ENCODE data around the gene FZD10.

- TF ChIP-seq POLR2A (IDR thresholded peaks at IDR 0.05) (no peak), CTCF (IDR thresholded peaks at IDR 0.05) (no peak)
Measured at GRCh38 chr12:130170611-130171010, 8.3 kb downstream of the FZD10 start.

All from right lobe of liver (tissue), 4 donors.